ENCODE results near the gene TOB1.

TOB1 gene

GRCh38 chr17:50839591-50840310 is 26.4 kb downstream of the TOB1 start (continued):
- TF ChIP-seq ZNF518A (tag by site-specific recombination; conservative IDR thresholded peaks at IDR 0.05; ENCODE audit: low read depth) (no peak), ZNF311 (tag by site-specific recombination; IDR thresholded peaks at IDR 0.05; ENCODE audit: borderline replicate concordance) (no peak), OVOL3 (tag by site-specific recombination; IDR thresholded peaks at IDR 0.05) (no peak), ZSCAN5A (tag by site-specific recombination; IDR thresholded peaks at IDR 0.05) (no peak), SETDB1 (IDR thresholded peaks at IDR 0.05; ENCODE audit: insufficient read length, low read length) (no peak), PRDM1 (tag by site-specific recombination; IDR thresholded peaks at IDR 0.05) (no peak), ZNF404 (tag by site-specific recombination; IDR thresholded peaks at IDR 0.05) (no peak), TRIM28 (IDR thresholded peaks at IDR 0.05; ENCODE audit: borderline replicate concordance, low read length) (no peak), ZNF354C (tag by site-specific recombination; IDR thresholded peaks at IDR 0.05; ENCODE audit: borderline replicate concordance, low read depth) (no peak), HOXD13 (CRISPR knock-in tag; IDR thresholded peaks at IDR 0.05; ENCODE audit: borderline replicate concordance) (no peak), ZNF670 (tag by site-specific recombination; IDR thresholded peaks at IDR 0.05; ENCODE audit: low read depth) (no peak)

GRCh38 chr17:50837980-50838954 is 27.9 kb downstream of the TOB1 start:
- ChIA-PET POLR2A (no interaction called here), CTCF (interaction anchor here (0.7 to 14.0 kb wide), 10 partner anchors 15 to 288 kb away, joined by 3 to 240 read pairs (median 6); no protein-coding TSS in a partner anchor)
- no peaks in the 10 kb centered on the region for H3K9me3 ChIP-seq (ENCODE audit: control insufficient read depth, insufficient read depth, low read depth, low read length)
- H3K4me3 ChIP-seq (ENCODE audit: low read depth, low read length), result no peak overlapping the region
- H3K36me3 ChIP-seq (ENCODE audit: control insufficient read depth in 2 of 2, insufficient read depth in 1 of 2, low read length in 2 of 2), result no peaks in the 10 kb centered on the region
- TF ChIP-seq ZNF280D (tag by site-specific recombination; IDR thresholded peaks at IDR 0.05) (no peak), ZNF514 (tag by site-specific recombination; IDR thresholded peaks at IDR 0.05) (no peak), ZNF292 (tag by site-specific recombination; IDR thresholded peaks at IDR 0.05; ENCODE audit: borderline replicate concordance, low read depth) (no peak), ZNF558 (tag by site-specific recombination; IDR thresholded peaks at IDR 0.05) (no peak), ZNF639 (tag by site-specific recombination; IDR thresholded peaks at IDR 0.05) (no peak), ZNF362 (tag by site-specific recombination; IDR thresholded peaks at IDR 0.05) (no peak), ZFHX2 (tag by site-specific recombination; conservative IDR thresholded peaks at IDR 0.05) (no peak)
- H3K27ac ChIP-seq (ENCODE audit: extremely low read depth, low read depth, low read length), result no peak overlapping the region
- H3K4me1 ChIP-seq (ENCODE audit: control insufficient read depth, insufficient read depth, low read length), result no peaks in the 10 kb centered on the region

Measured in HEK293 (cell line).